H1 (cell line): ENCODE data around the gene TMEM52B. TPM values are rescaled to one million over a fixed set of nuclear protein-coding genes. Genes with fewer than 3 reads are reported as not detected.

ENCODE experiments used
- CTCF ChIA-PET: fragments of 300-600 bp; sonication (Branson Sonifier 250); formaldehyde crosslinking; loops from one replicate; lab custom pipeline; 2021; ENCODE audit not compliant: partially characterized antibody; lab: Charles Lee
- POLR2A ChIA-PET: fragments of 300-600 bp; sonication (Branson Sonifier 250); formaldehyde crosslinking; loops from one replicate; lab custom pipeline; 2021; ENCODE audit warnings: inconsistent platforms; ENCODE audit not compliant: partially characterized antibody; lab: Charles Lee
- DNase-seq, 2 experiments: peaks; one replicate each; pipeline versions ENCODE4 v3.0.0 to v3.0.0-alpha.2; 2010 to 2022; ENCODE audit warnings: low spot score in 2 of 2, low read depth in 1 of 2, mixed read lengths in 1 of 2
- FAIRE-seq: peaks from 2 replicates; lab custom pipeline; 2011; peaks lifted over from hg19 to GRCh38; lab: Jason Lieb, UNC
- H2AFZ ChIP-seq: 2 replicates; pipeline ENCODE4 v1.8.1; 2012; ENCODE audit warnings: low read length, inconsistent platforms
- H2AK5ac ChIP-seq: 2 replicates; pipeline ENCODE4 v1.6.1; 2013; ENCODE audit warnings: low read depth, low read length
- H2BK120ac ChIP-seq: replicated peaks from 2 replicates; pipeline ENCODE3; 2013; ENCODE audit warnings: low read depth, low read length, inconsistent platforms
- H2BK12ac ChIP-seq: 2 replicates; pipeline ENCODE4 v1.6.1; 2013; ENCODE audit warnings: low read depth, low read length
- H2BK15ac ChIP-seq: 2 replicates; pipeline ENCODE4 v1.6.1; 2013; ENCODE audit warnings: low read length
- H2BK20ac ChIP-seq: 2 replicates; pipeline ENCODE4 v1.6.1; 2013; ENCODE audit warnings: low read length
- H2BK5ac ChIP-seq: 2 replicates; pipeline ENCODE4 v1.6.1; 2013; ENCODE audit warnings: low read depth, low read length
- H3K14ac ChIP-seq: 2 replicates; pipeline ENCODE4 v1.6.1; 2013; ENCODE audit warnings: inconsistent platforms; ENCODE audit not compliant: insufficient read length
- H3K18ac ChIP-seq: 2 replicates; pipeline ENCODE4 v1.6.1; 2013; ENCODE audit warnings: low read length; ENCODE audit errors: extremely low read depth
- H3K23ac ChIP-seq: 2 replicates; pipeline ENCODE4 v1.6.1; 2013; ENCODE audit warnings: inconsistent platforms; ENCODE audit not compliant: insufficient read length
- H3K23me2 ChIP-seq: 2 replicates; pipeline ENCODE4 v1.6.1; 2013; ENCODE audit warnings: low read depth, low read length
- H3K27ac ChIP-seq: 2 replicates; pipeline ENCODE4 v1.6.1; 2011; ENCODE audit warnings: low read depth, low read length, inconsistent platforms
- H3K27me3 ChIP-seq, 4 experiments: replicated peaks in 1 of 4; 1 replicate in 1 of 4; 2 replicates in 3 of 4; pipeline versions ENCODE4 v1.6.1 to v1.8.1; 2011 to 2013; ENCODE audit warnings: low read length in 3 of 4, mild to moderate bottlenecking in 3 of 4, inconsistent platforms in 2 of 4, mixed read lengths in 2 of 4, moderate library complexity in 1 of 4; ENCODE audit not compliant: control insufficient read depth in 3 of 4, insufficient read depth in 3 of 4; ENCODE audit errors: extremely low read depth in 1 of 4
- H3K36me3 ChIP-seq, 4 experiments: 2 replicates each; pipeline versions ENCODE4 v1.6.1 to v1.8.1; 2011 to 2013; ENCODE audit warnings: mild to moderate bottlenecking in 4 of 4, low read length in 3 of 4, moderate library complexity in 2 of 4, control low read depth in 1 of 4, inconsistent platforms in 1 of 4; ENCODE audit not compliant: insufficient read depth in 4 of 4, control insufficient read depth in 2 of 4
- H3K4ac ChIP-seq: replicated peaks from 2 replicates; pipeline ENCODE3; 2013; ENCODE audit warnings: low read length, low read depth, mixed read lengths, inconsistent platforms; ENCODE audit not compliant: insufficient read length
- H3K4me1 ChIP-seq, 4 experiments: replicated peaks in 1 of 4; 1 replicate in 1 of 4; 2 replicates in 3 of 4; pipeline versions ENCODE4 v1.6.1 to v1.8.1; 2011 to 2013; ENCODE audit warnings: low read length in 3 of 4, inconsistent platforms in 2 of 4, mixed read lengths in 1 of 4; ENCODE audit not compliant: insufficient read depth in 4 of 4, control insufficient read depth in 3 of 4
- H3K4me2 ChIP-seq, 2 experiments: 2 replicates each; pipeline versions ENCODE4 v1.6.1 to v1.8.1; 2011 to 2013; ENCODE audit warnings: low read depth in 2 of 2, low read length in 2 of 2, control low read depth in 1 of 2, inconsistent platforms in 1 of 2, mild to moderate bottlenecking in 1 of 2; ENCODE audit not compliant: insufficient read depth in 1 of 2
- H3K4me3 ChIP-seq, 4 experiments: fragments of 200-600, 300-600 bp in 1 of 4; sonication (generic), shearing (Covaris generic), sonication (Bioruptor Twin) in 1 of 4; 2 replicates each; pipeline versions ENCODE4 v1.5.1 to v1.8.1; 2011 to 2016; ENCODE audit warnings: low read length in 4 of 4, low read depth in 3 of 4, control low read depth in 2 of 4, inconsistent platforms in 2 of 4, mild to moderate bottlenecking in 2 of 4, mixed read lengths in 1 of 4, moderate library complexity in 1 of 4; ENCODE audit not compliant: insufficient read depth in 2 of 4; ENCODE audit errors: extremely low read depth in 1 of 4
- H3K56ac ChIP-seq: replicated peaks from 2 replicates; pipeline ENCODE3; 2013; ENCODE audit warnings: low read depth, mild to moderate bottlenecking, mixed read lengths, low read length, inconsistent platforms; ENCODE audit not compliant: insufficient read length
- H3K79me1 ChIP-seq: 2 replicates; pipeline ENCODE4 v1.6.1; 2013; ENCODE audit warnings: low read depth, low read length, control low read depth
- H3K79me2 ChIP-seq, 2 experiments: 2 replicates each; pipeline versions ENCODE4 v1.6.1 to v1.8.1; 2012 to 2013; ENCODE audit warnings: low read length in 2 of 2, mild to moderate bottlenecking in 2 of 2, inconsistent platforms in 1 of 2; ENCODE audit not compliant: insufficient read depth in 2 of 2, control insufficient read depth in 1 of 2
- H3K9ac ChIP-seq, 4 experiments: replicated peaks in 1 of 4; 1 replicate in 1 of 4; 2 replicates in 3 of 4; pipeline versions ENCODE4 v1.6.1 to v1.8.1; 2011 to 2013; ENCODE audit warnings: low read depth in 3 of 4, low read length in 3 of 4, control low read depth in 2 of 4, mild to moderate bottlenecking in 2 of 4, moderate library complexity in 2 of 4, inconsistent platforms in 1 of 4; ENCODE audit errors: extremely low read depth in 1 of 4
- H3K9me3 ChIP-seq, 2 experiments: 2 replicates each; pipeline versions ENCODE4 v1.6.1 to v1.8.1; 2012 to 2013; ENCODE audit warnings: mild to moderate bottlenecking in 2 of 2, moderate library complexity in 2 of 2, control low read depth in 1 of 2, inconsistent platforms in 1 of 2, low read depth in 1 of 2, low read length in 1 of 2, mixed read lengths in 1 of 2; ENCODE audit not compliant: insufficient read depth in 2 of 2
- H4K20me1 ChIP-seq, 2 experiments: replicated peaks in 1 of 2; 2 replicates each; pipeline versions ENCODE3 to v1.8.1; 2011 to 2013; ENCODE audit warnings: inconsistent platforms in 2 of 2, low read length in 2 of 2, mild to moderate bottlenecking in 1 of 2; ENCODE audit not compliant: insufficient read depth in 2 of 2, control insufficient read depth in 1 of 2
- H4K5ac ChIP-seq: 2 replicates; pipeline ENCODE4 v1.6.1; 2013; ENCODE audit warnings: low read length, low read depth, mixed read lengths, inconsistent platforms; ENCODE audit not compliant: insufficient read length
- H4K8ac ChIP-seq: 2 replicates; pipeline ENCODE4 v1.8.0; 2013; ENCODE audit warnings: mild to moderate bottlenecking, moderate library complexity, low read length, inconsistent platforms; ENCODE audit not compliant: insufficient read depth; ENCODE audit errors: extremely low read depth
- H4K91ac ChIP-seq: replicated peaks from 2 replicates; pipeline ENCODE3; 2013; ENCODE audit warnings: low read length, mixed read lengths, inconsistent platforms; ENCODE audit not compliant: insufficient read length
- ASH2L ChIP-seq: fragments of 200-600, 300-600 bp; sonication (generic); IDR thresholded peaks from one replicate; pipeline ENCODE4 v1.7.1; 2017; ENCODE audit warnings: low read length
- BRCA1 ChIP-seq: IDR thresholded peaks from 2 replicates; pipeline ENCODE4 v1.6.1; 2012; ENCODE audit warnings: low read depth, low read length, improper control_type of control experiment
- CTBP2 ChIP-seq: IDR thresholded peaks from 2 replicates; pipeline ENCODE4 v1.7.0; 2011; ENCODE audit warnings: borderline replicate concordance, mild to moderate bottlenecking, moderate library complexity, mixed read lengths, low read length; ENCODE audit not compliant: insufficient read depth, insufficient read length
- GTF2F1 ChIP-seq: IDR thresholded peaks from 2 replicates; pipeline ENCODE4 v1.6.1; 2012; ENCODE audit warnings: low read depth, low read length, improper control_type of control experiment, borderline replicate concordance
- MAFK ChIP-seq: IDR thresholded peaks from 2 replicates; pipeline ENCODE4 v1.6.1; 2012; ENCODE audit warnings: low read depth, mild to moderate bottlenecking, improper control_type of control experiment, low read length
- POLR2AphosphoS5 ChIP-seq: IDR thresholded peaks from 2 replicates; pipeline ENCODE4 v1.6.1; 2011; ENCODE audit warnings: low read depth, low read length
- SP1 ChIP-seq: IDR thresholded peaks from 2 replicates; pipeline ENCODE4 v1.6.1; 2011; ENCODE audit warnings: low read depth, low read length
- WGBS, 2 experiments: shearing (Covaris generic) in 1 of 2; methylation state at CpG; one replicate each; pipeline versions ENCODE4 v1.1.6 to v1.1.7; 2013 to 2015; ENCODE audit warnings: low lambda C conversion rate in 2 of 2, mixed read lengths in 2 of 2, inconsistent platforms in 1 of 2, low coverage in 1 of 2, missing lambda C conversion rate in 1 of 2; ENCODE audit not compliant: insufficient replicate concordance in 2 of 2, insufficient coverage in 1 of 2, insufficient read length in 1 of 2; ENCODE audit errors: extremely low coverage in 1 of 2, missing lambda C conversion rate in 1 of 2; 5-methylcytosine and 5-hydroxymethylcytosine counted together
- polyA plus RNA-seq, 7 experiments: library from polyadenylated mRNA; depleted of rRNA in 3 of 7; stranded (reverse) in 5 of 7; unstranded in 2 of 7; fragments of >200 nt in 5 of 7; fragments of 200-250 nt in 2 of 7; gene quantifications; 1 replicate in 5 of 7; 2 replicates in 1 of 7; 4 replicates in 1 of 7; pipeline versions ENCODE4 v1.2.1 to v1.2.3, GENCODE V29; 2011 to 2013; ENCODE audit warnings: missing spikeins in 2 of 7, mixed read lengths in 2 of 7
- total RNA-seq: library from RNA; stranded (reverse); fragmentation: NEBNext Ultra II Directional; extraction: Animal tissue kit (Norgen Biotek cat#: 25700); gene quantifications from 2 replicates; pipeline ENCODE4 v1.2.1, GENCODE V29; 2021
- TF ChIP-seq, protein P1 (sequence below), 3 experiments: IDR thresholded peaks; 1 replicate in 2 of 3; 2 replicates in 1 of 3; pipeline versions ENCODE4 v1.5.1 to v1.6.1; 2011; ENCODE audit warnings: low read length in 3 of 3, mild to moderate bottlenecking in 3 of 3, inconsistent platforms in 2 of 3, low read depth in 1 of 3, moderate library complexity in 1 of 3; ENCODE audit not compliant: insufficient read depth in 1 of 3; ENCODE audit errors: control extremely low read depth in 1 of 3

Gene TMEM52B
- total and polyA plus RNA-seq, 2 of the 8 experiments (the other 6 are each of a cell fraction or from before 2014, with no cell fraction given) = not detected

DNA sequence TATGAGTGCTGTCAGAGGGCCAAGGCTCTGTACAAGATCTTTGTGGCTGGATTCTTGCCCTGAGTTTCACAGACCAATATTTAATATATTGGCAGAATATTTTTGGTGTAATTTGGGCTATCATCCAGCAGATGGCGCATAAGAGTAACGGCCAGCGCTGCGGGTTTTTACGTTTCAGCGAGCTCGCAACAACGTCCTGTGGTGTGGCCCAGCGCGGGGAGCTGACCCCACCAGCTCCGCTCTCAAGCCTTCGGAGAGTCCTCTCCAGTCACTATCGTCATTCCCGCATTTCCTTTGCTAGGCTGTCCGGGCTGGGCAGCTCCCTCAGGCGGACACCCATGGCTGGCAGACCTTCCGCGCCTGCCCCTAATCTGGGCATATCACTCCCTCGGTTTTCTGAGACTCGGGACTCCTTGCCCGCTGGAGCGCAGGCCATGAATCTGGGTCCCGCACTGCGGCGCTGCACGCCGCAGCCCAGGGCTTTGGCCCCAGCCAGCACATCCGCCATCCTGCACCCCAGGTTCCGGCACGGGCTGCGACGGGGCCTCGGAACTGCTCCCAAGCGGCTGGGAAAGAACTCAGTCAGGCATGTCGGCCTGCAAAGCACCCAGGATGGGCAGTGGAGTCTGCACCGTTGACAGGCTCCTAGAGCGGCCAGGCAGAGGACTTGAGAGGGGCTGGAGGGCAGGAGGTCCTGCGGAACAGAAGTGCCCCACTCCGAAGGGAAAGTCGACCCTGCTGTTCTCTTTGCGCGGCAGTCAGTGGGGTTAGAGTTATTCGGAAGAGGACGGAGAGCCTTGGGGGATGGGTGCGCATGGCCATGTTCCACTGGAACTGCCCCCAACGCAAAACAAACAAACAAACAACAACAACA, 25.3 kb upstream of the TMEM52B start:
- Histone ChIP-seq H3K4me2 (peak overlapping the region; percentile 75 to 83), H2AK5ac (no peak overlapping the region), H3K18ac (peak overlapping the region; percentile 95), H3K4me1 (peaks cover 0 to 4% (median 1%) of the 10 kb centered on the region in 4 experiments; a peak in 2 of 7 replicates), H3K36me3 (no peaks in the 10 kb centered on the region), H3K27ac (peak overlapping the region; percentile 51; the same call in 1 of the 2 replicates), H3K14ac (no peak overlapping the region), H2AFZ (peak overlapping the region; percentile 97), H3K23me2 (peaks cover 5% of the 10 kb centered on the region), H4K91ac (peak overlapping the region; percentile 22), H2BK120ac (peak overlapping the region; percentile 2), H2BK12ac (0 out of 2 replicates have a peak overlapping the region, but pooled peaks have one; percentile 55), H4K5ac (peak overlapping the region; percentile 19), H3K56ac (peak overlapping the region; percentile 34), H3K4me3 (peak overlapping the region; percentile 50 to 70 (median 66)), H3K9ac (peak overlapping the region in 3 of 4 experiments; percentile 14 to 81 (median 77); a peak in 6 of 7 replicates), H3K4ac (no peak overlapping the region), H3K79me1 (no peaks in the 10 kb centered on the region), H3K79me2 (no peaks in the 10 kb centered on the region), H2BK15ac (peak overlapping the region; percentile 95), H4K8ac (peak overlapping the region; percentile 47; the same call in 1 of the 2 replicates), H2BK20ac (no peak overlapping the region), H3K23ac (no peak overlapping the region), H2BK5ac (peak overlapping the region; percentile 80; the same call in 1 of the 2 replicates), H4K20me1 (no peaks in the 10 kb centered on the region), H3K9me3 (no peaks in the 10 kb centered on the region), H3K27me3 (no peaks in the 10 kb centered on the region)
- DNase-seq (peak; percentile 61 to 82), FAIRE-seq (peak; percentile 89)
- CTCF ChIA-PET = interaction anchor here (0.6 to 4.5 kb wide), 37 partner anchors 8 to 522 kb away, joined by 3 to 36 read pairs (median 4); partner anchors contain the start of genes CLEC12B and OLR1
- POLR2A ChIA-PET = interaction anchor here (0.5 to 2.0 kb wide), 11 partner anchors 10 to 260 kb away, joined by 3 to 14 read pairs (median 4); partner anchors contain the start of genes CLEC7A and GABARAPL1
- WGBS, 2 experiments = 2% methylated on average over 44 of the region's 46 CpGs; no CpG with 5 or more reads in 1 of the 2 experiments
- TF ChIP-seq SP1 (no peak), BRCA1 (no peak), CTBP2 (no peak), POLR2AphosphoS5 (peak; percentile 71), GTF2F1 (no peak), MAFK (no peak), ASH2L (peak; percentile 89)
- TF ChIP-seq, protein P1, sequence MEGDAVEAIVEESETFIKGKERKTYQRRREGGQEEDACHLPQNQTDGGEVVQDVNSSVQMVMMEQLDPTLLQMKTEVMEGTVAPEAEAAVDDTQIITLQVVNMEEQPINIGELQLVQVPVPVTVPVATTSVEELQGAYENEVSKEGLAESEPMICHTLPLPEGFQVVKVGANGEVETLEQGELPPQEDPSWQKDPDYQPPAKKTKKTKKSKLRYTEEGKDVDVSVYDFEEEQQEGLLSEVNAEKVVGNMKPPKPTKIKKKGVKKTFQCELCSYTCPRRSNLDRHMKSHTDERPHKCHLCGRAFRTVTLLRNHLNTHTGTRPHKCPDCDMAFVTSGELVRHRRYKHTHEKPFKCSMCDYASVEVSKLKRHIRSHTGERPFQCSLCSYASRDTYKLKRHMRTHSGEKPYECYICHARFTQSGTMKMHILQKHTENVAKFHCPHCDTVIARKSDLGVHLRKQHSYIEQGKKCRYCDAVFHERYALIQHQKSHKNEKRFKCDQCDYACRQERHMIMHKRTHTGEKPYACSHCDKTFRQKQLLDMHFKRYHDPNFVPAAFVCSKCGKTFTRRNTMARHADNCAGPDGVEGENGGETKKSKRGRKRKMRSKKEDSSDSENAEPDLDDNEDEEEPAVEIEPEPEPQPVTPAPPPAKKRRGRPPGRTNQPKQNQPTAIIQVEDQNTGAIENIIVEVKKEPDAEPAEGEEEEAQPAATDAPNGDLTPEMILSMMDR (IDR thresholded peaks at IDR 0.05; ENCODE audit: control extremely low read depth in 1 of 3, insufficient read depth in 1 of 3, low read depth in 1 of 3, low read length in 3 of 3) = peak; percentile 15 to 67 (median 56)
